HG03135 (cell line): ENCODE results near the gene KCNK4.

Experiments used
- ATAC-seq: cut with Tn5 transposase; IDR thresholded peaks from one replicate; pipeline ENCODE4 v1.9.1; 2021; ENCODE audit warnings: mild to moderate bottlenecking, moderate library complexity; ENCODE audit not compliant: unreplicated experiment

Gene KCNK4

GRCh38 chr11:64289002-64289564 lies 2.0 kb upstream of the KCNK4 start:
- ATAC-seq: no peak

- ATAC-seq: no peak
Measured at GRCh38 chr11:64290352-64291261, 495 bp upstream of the KCNK4 start.

- ATAC-seq: no peak
Measured at GRCh38 chr11:64291752-64292459, 804 bp downstream of the KCNK4 start.

GRCh38 chr11:64292460-64293254 lies 1.6 kb downstream of the KCNK4 start:
- no peak for ATAC-seq

GRCh38 chr11:64294774-64295173 lies 3.7 kb downstream of the KCNK4 start:
- no peak for ATAC-seq

GRCh38 chr11:64295760-64296159 lies 4.7 kb downstream of the KCNK4 start:
- no peak for ATAC-seq

- no peak for ATAC-seq
Measured at GRCh38 chr11:64296236-64296635, 5.1 kb downstream of the KCNK4 start.

GRCh38 chr11:64296830-64297698 lies 6.0 kb downstream of the KCNK4 start:
- no peak for ATAC-seq

- ATAC-seq: no peak
Measured at GRCh38 chr11:64297699-64298358, 6.7 kb downstream of the KCNK4 start.

- no peak for ATAC-seq
Measured at GRCh38 chr11:64298966-64299846, 8.1 kb downstream of the KCNK4 start.

- ATAC-seq: no peak
Measured at GRCh38 chr11:64299847-64300648, 8.9 kb downstream of the KCNK4 start, which contains the start of gene CATSPERZ. Gene CATSPERZ (plus strand): TSS chr11:64300358. CDS start chr11:64300411, 53 bp downstream.

GRCh38 chr11:64303109-64304031 lies 12.3 kb downstream of the KCNK4 start:
- no peak for ATAC-seq

- no peak for ATAC-seq
Measured at GRCh38 chr11:64304032-64304315, 12.9 kb downstream of the KCNK4 start.

- peak; percentile 28 for ATAC-seq
Measured at GRCh38 chr11:64304316-64305072, 13.4 kb downstream of the KCNK4 start.

- ATAC-seq: peak; percentile 63
Measured at GRCh38 chr11:64305075-64305690, 14.1 kb downstream of the KCNK4 start, which contains the start of gene ESRRA. Gene ESRRA (plus strand): TSS chr11:64305524. CDS start chr11:64307180, 1,656 bp downstream.
